ENCODE data around the gene STK33. TPM values are rescaled to one million over a fixed set of nuclear protein-coding genes. Genes with fewer than 3 reads are reported as not detected.

Gene STK33
- 1 to 10 TPM in 1 of 4 donors, under 1 TPM in 2, not detected in 1; 0.48 to 2.9 (median 0.56) TPM for total RNA-seq

GRCh38 chr11:8593935-8594909, at the start of gene STK33:
Gene STK33 (minus strand): TSS chr11:8594228. CDS start chr11:8474905, 119,323 bp downstream.
- Histone ChIP-seq H3K9me3 (no peaks in the 10 kb centered on the region), H3K27me3 (peaks cover 0 to 44% (median 0%) of the 10 kb centered on the region in 4 donors), H3K27ac (no peak within 1 kb of the TSS), H3K36me3 (no peaks in the 10 kb centered on the region), H3K4me3 (peak within 1 kb of the TSS; percentile 20 to 71 (median 48)), H3K4me1 (peaks cover 11 to 14% (median 12%) of the 10 kb centered on the region in 3 donors)
- 15 to 24% methylated on average over 14 to 19 of the region's 55 CpGs for WGBS, 2 donors
- DNase-seq: no peak
- intact Hi-C loops (cut with DNase I): no loop called here
- TF ChIP-seq POLR2A (IDR thresholded peaks at IDR 0.05): no peak
- no peak for TF ChIP-seq CTCF (IDR thresholded peaks at IDR 0.05)

- H3K4me3 ChIP-seq: no peak overlapping the region
- TF ChIP-seq CTCF (IDR thresholded peaks at IDR 0.05): no peak
- no peak overlapping the region for H3K27ac ChIP-seq
- intact Hi-C loops (cut with DNase I): no loop called here
- no peaks in the 10 kb centered on the region for H3K9me3 ChIP-seq
- peaks cover 4 to 98% (median 5%) of the 10 kb centered on the region in 3 donors for H3K36me3 ChIP-seq
- 70 to 81% methylated on average over 5 of the region's 5 CpGs for WGBS, 2 donors
- H3K4me1 ChIP-seq: no peaks in the 10 kb centered on the region
- DNase-seq: no peak
- H3K27me3 ChIP-seq: no peaks in the 10 kb centered on the region
Observed at GRCh38 chr11:8642196-8642841, 48.3 kb upstream of the STK33 start.

- Histone ChIP-seq H3K4me1 (no peaks in the 10 kb centered on the region), H3K9me3 (no peaks in the 10 kb centered on the region), H3K4me3 (no peak overlapping the region), H3K36me3 (peaks cover 4 to 100% (median 5%) of the 10 kb centered on the region in 3 donors), H3K27me3 (no peaks in the 10 kb centered on the region), H3K27ac (no peak overlapping the region)
- intact Hi-C loops (cut with DNase I): no loop called here
- DNase-seq: no peak
- 92 to 100% methylated on average over 2 of the region's 2 CpGs for WGBS, 2 donors
- TF ChIP-seq POLR2A (IDR thresholded peaks at IDR 0.05): no peak
- TF ChIP-seq CTCF (IDR thresholded peaks at IDR 0.05): no peak
Observed at GRCh38 chr11:8641332-8641731, 47.3 kb upstream of the STK33 start.

- no peak for TF ChIP-seq POLR2A (IDR thresholded peaks at IDR 0.05)
- TF ChIP-seq CTCF (IDR thresholded peaks at IDR 0.05): no peak
- H3K36me3 ChIP-seq: peaks cover 4 to 100% (median 5%) of the 10 kb centered on the region in 3 donors
- H3K9me3 ChIP-seq: no peaks in the 10 kb centered on the region
- no peak for DNase-seq
- intact Hi-C loops (cut with DNase I): no loop called here
- H3K4me3 ChIP-seq: no peak overlapping the region
- 30 to 73% methylated on average over 2 of the region's 5 CpGs for WGBS, 2 donors
- no peak overlapping the region for H3K27ac ChIP-seq
- H3K27me3 ChIP-seq: no peaks in the 10 kb centered on the region
- H3K4me1 ChIP-seq: no peaks in the 10 kb centered on the region
Observed at GRCh38 chr11:8640267-8640906, 46.4 kb upstream of the STK33 start.

Data from esophagus squamous epithelium (tissue), 5 donors.